Body of pancreas (tissue), 4 donors: ENCODE measurements around the gene COIL. TPM values are rescaled to one million over a fixed set of nuclear protein-coding genes. Genes with fewer than 3 reads are reported as not detected.

Source experiments
- ATAC-seq: fragments of 150-250 bp; one replicate; pipeline ENCODE4 v1.9.1; 2016
- DNase-seq, 4 donors: peaks; one replicate each; pipeline ENCODE4 v3.0.0-alpha.2; 2019
- H3K27ac ChIP-seq, 4 donors: fragments of 200-600 bp; sonication (generic); 1 replicate in 3 of 4; 2 replicates in 1 of 4; pipeline versions ENCODE4 v1.5.1 to v1.6.1; 2016 to 2019; ENCODE audit warnings: mild to moderate bottlenecking in 1 of 4, mixed read lengths in 1 of 4, moderate library complexity in 1 of 4
- H3K27me3 ChIP-seq, 2 donors: fragments of 200-600 bp; sonication (generic); one replicate each; pipeline ENCODE4 v1.6.0; 2016; ENCODE audit warnings: mild to moderate bottlenecking in 1 of 2
- H3K36me3 ChIP-seq, 2 donors: fragments of 200-600 bp; sonication (generic); replicated peaks in 1 of 2; 2 replicates each; pipeline ENCODE4 v1.5.1; 2016; ENCODE audit warnings: low read depth in 2 of 2; ENCODE audit not compliant: insufficient read depth in 1 of 2
- H3K4me1 ChIP-seq: fragments of 200-600 bp; sonication (generic); one replicate; pipeline ENCODE4 v1.6.0; 2016
- H3K4me3 ChIP-seq, 2 donors: fragments of 200-600 bp; sonication (generic); 1 replicate in 1 of 2; 2 replicates in 1 of 2; pipeline ENCODE4 v1.5.1; 2016 to 2019
- H3K9me3 ChIP-seq, 3 donors: fragments of 200-600 bp; sonication (generic); 1 replicate in 2 of 3; 2 replicates in 1 of 3; pipeline ENCODE4 v1.5.1; 2016
- CTCF ChIP-seq, 7 experiments: fragments of 450-650 bp in 4 of 7; fragments of 200-600 bp in 3 of 7; sonication (generic) in 3 of 7; IDR thresholded peaks; one replicate each; pipeline ENCODE4 v1.5.1; 2016 to 2019; ENCODE audit warnings: antibody characterized with exemption in 7 of 7
- POLR2A ChIP-seq, 3 donors: fragments of 450-650 bp; IDR thresholded peaks; one replicate each; pipeline ENCODE4 v1.6.1; 2016; ENCODE audit warnings: antibody characterized with exemption in 3 of 3, mild to moderate bottlenecking in 2 of 3
- WGBS, 2 donors: methylation state at CpG; one replicate each; pipeline ENCODE4 v1.1.5; 2017; 5-methylcytosine and 5-hydroxymethylcytosine counted together
- intact Hi-C: fragments of 100-400 bp; cut with DNase I; formaldehyde crosslinking; loops from one replicate; pipeline ENCODE4 v1.15.1; 2023
- total RNA-seq, 2 donors: library from RNA; depleted of rRNA; stranded (reverse); fragments of >200 nt; gene quantifications; one replicate each; pipeline ENCODE4 v1.1.0, GENCODE V29; 2016

The COIL gene
- total RNA-seq, 2 donors from 2014 or later = 4.6 to 7.8 TPM

GRCh38 chr17:56896968-56897359 lies 63.9 kb downstream of the COIL start:
- H3K9me3 ChIP-seq = no peaks in the 10 kb centered on the region
- H3K27ac ChIP-seq = no peak overlapping the region
- H3K27me3 ChIP-seq = no peaks in the 10 kb centered on the region
- no peaks in the 10 kb centered on the region for H3K4me1 ChIP-seq
- H3K4me3 ChIP-seq = no peak overlapping the region
- peaks cover 14 to 36% of the 10 kb centered on the region in 2 donors for H3K36me3 ChIP-seq
- TF ChIP-seq CTCF (IDR thresholded peaks at IDR 0.05) (no peak), POLR2A (IDR thresholded peaks at IDR 0.05) (no peak)
- intact Hi-C loops = no loop called here
- peak in 3 of 4 donors; percentile 20 to 32 (median 22) for DNase-seq
- 80% methylated on average over 4 of the region's 4 CpGs for WGBS, 2 donors
- ATAC-seq = peak; percentile 6

GRCh38 chr17:56896217-56896967 lies 64.5 kb downstream of the COIL start:
- intact Hi-C loops = no loop called here
- DNase-seq = no peak
- H3K9me3 ChIP-seq = no peaks in the 10 kb centered on the region
- H3K4me1 ChIP-seq = no peaks in the 10 kb centered on the region
- no peak overlapping the region for H3K4me3 ChIP-seq
- no peak overlapping the region for H3K27ac ChIP-seq
- peaks cover 14 to 35% of the 10 kb centered on the region in 2 donors for H3K36me3 ChIP-seq
- no peak for TF ChIP-seq CTCF (IDR thresholded peaks at IDR 0.05)
- TF ChIP-seq POLR2A (IDR thresholded peaks at IDR 0.05) = no peak
- ATAC-seq = no peak
- WGBS, 2 donors = 81 to 85% methylated on average over 3 of the region's 3 CpGs
- no peaks in the 10 kb centered on the region for H3K27me3 ChIP-seq

- no peaks in the 10 kb centered on the region for H3K9me3 ChIP-seq
- H3K27me3 ChIP-seq = no peaks in the 10 kb centered on the region
- ATAC-seq (no peak), DNase-seq (no peak)
- no peak for TF ChIP-seq CTCF (IDR thresholded peaks at IDR 0.05)
- TF ChIP-seq POLR2A (IDR thresholded peaks at IDR 0.05) = no peak
- no peaks in the 10 kb centered on the region for H3K4me1 ChIP-seq
- no peak overlapping the region for H3K27ac ChIP-seq
- no peak overlapping the region for H3K4me3 ChIP-seq
- 87% methylated on average over 20 of the region's 20 CpGs for WGBS, 2 donors
- intact Hi-C loops = no loop called here
- H3K36me3 ChIP-seq = peaks cover 14 to 40% of the 10 kb centered on the region in 2 donors
These were observed 65.9 kb downstream of the COIL start for GRCh38 chr17:56894859-56895455.

- Histone ChIP-seq H3K4me3 (no peak overlapping the region), H3K9me3 (no peaks in the 10 kb centered on the region), H3K4me1 (no peaks in the 10 kb centered on the region), H3K36me3 (peaks cover 14 to 37% of the 10 kb centered on the region in 2 donors), H3K27me3 (no peaks in the 10 kb centered on the region), H3K27ac (no peak overlapping the region)
- ATAC-seq (no peak), DNase-seq (no peak)
- 63 to 73% methylated on average over 7 of the region's 7 CpGs for WGBS, 2 donors
- intact Hi-C loops = no loop called here
- TF ChIP-seq POLR2A (IDR thresholded peaks at IDR 0.05) = no peak
- TF ChIP-seq CTCF (IDR thresholded peaks at IDR 0.05) = no peak
These were observed 67.3 kb downstream of the COIL start for GRCh38 chr17:56893503-56893902.
